ENCODE results near the gene TRAM2. TPM values are rescaled to one million over a fixed set of nuclear protein-coding genes. Genes with fewer than 3 reads are reported as not detected.

Gene TRAM2
- polyA plus RNA-seq, 2 donors: 1.0 to 1.8 TPM

DNA sequence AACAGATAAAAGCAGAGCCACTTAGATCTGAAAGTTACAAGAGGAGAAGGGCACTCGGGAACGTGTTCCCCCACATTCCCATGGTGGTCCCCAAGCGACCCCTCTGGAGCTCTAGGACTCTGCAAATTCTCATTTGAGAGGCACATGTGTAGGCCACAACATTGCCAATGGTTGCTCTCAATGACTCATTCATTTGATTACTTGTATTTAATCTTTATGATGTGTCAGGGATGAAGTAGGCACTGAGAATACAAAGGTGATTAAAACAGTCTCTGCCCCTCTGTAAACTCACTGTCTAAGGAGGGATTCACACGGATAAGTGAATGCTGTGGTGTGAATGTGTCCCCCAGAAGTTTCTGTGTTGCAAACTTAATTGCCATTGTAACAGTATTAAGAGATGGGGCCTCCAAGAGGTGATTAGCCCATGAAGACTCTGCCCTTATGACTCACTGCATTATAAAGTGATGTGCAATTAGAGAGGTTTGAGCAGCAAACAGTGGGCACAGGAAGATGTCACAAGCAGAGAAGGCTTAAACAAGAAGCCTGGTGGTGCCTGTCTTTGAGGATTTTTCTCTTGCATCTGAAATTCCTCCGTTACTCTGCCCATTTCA lies 34.0 kb upstream of the TRAM2 start:
- H3K4me1 ChIP-seq (ENCODE audit: control insufficient read depth in 2 of 2, insufficient read depth in 2 of 2, low read length in 1 of 2): peaks cover 0 to 3% of the 10 kb centered on the region in 2 donors
- peaks cover 0 to 2% of the 10 kb centered on the region in 2 donors for H3K27me3 ChIP-seq (ENCODE audit: control insufficient read depth in 1 of 2, insufficient read depth in 2 of 2, low read length in 2 of 2)
- H3K4me3 ChIP-seq (ENCODE audit: low read depth in 1 of 2, low read length in 2 of 2): no peak overlapping the region
- H3K9me3 ChIP-seq (ENCODE audit: control insufficient read depth in 2 of 2, insufficient read depth in 1 of 2, low read depth in 1 of 2, low read length in 1 of 2): no peaks in the 10 kb centered on the region
- H3K36me3 ChIP-seq (ENCODE audit: control insufficient read depth in 2 of 2, insufficient read depth in 2 of 2, low read length in 1 of 2): no peaks in the 10 kb centered on the region
- no peak overlapping the region for H3K27ac ChIP-seq (ENCODE audit: low read depth in 2 of 2, low read length in 1 of 2)
- 72 to 82% methylated on average over 5 of the region's 5 CpGs for WGBS, 2 donors

DNA sequence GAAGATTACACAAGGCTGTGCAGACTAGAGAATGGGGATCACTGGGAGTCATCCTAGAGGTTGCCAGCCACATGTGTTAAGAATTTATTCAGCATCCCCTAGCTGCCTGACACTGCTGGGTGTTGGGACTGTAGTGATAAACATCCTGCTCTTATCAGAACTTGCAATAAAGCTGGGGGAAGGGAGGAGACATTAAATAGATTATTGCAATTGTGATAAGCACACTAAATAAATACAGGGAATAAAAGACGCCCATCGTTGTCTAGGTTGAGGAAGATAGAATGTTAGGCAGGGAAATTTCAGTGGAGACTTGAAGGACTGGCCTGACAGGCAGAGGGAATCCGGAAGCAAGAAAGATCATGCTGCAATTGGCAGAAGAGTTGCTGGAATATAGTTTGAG lies 33.2 kb upstream of the TRAM2 start:
- no peaks in the 10 kb centered on the region for H3K36me3 ChIP-seq (ENCODE audit: control insufficient read depth in 2 of 2, insufficient read depth in 2 of 2, low read length in 1 of 2)
- WGBS, 2 donors: 54 to 66% methylated on average over 3 of the region's 3 CpGs
- H3K27ac ChIP-seq (ENCODE audit: low read depth in 2 of 2, low read length in 1 of 2): no peak overlapping the region
- peaks cover 0 to 2% of the 10 kb centered on the region in 2 donors for H3K27me3 ChIP-seq (ENCODE audit: control insufficient read depth in 1 of 2, insufficient read depth in 2 of 2, low read length in 2 of 2)
- peaks cover 0 to 3% of the 10 kb centered on the region in 2 donors for H3K4me1 ChIP-seq (ENCODE audit: control insufficient read depth in 2 of 2, insufficient read depth in 2 of 2, low read length in 1 of 2)
- no peaks in the 10 kb centered on the region for H3K9me3 ChIP-seq (ENCODE audit: control insufficient read depth in 2 of 2, insufficient read depth in 1 of 2, low read depth in 1 of 2, low read length in 1 of 2)
- H3K4me3 ChIP-seq (ENCODE audit: low read depth in 1 of 2, low read length in 2 of 2): no peak overlapping the region

DNA sequence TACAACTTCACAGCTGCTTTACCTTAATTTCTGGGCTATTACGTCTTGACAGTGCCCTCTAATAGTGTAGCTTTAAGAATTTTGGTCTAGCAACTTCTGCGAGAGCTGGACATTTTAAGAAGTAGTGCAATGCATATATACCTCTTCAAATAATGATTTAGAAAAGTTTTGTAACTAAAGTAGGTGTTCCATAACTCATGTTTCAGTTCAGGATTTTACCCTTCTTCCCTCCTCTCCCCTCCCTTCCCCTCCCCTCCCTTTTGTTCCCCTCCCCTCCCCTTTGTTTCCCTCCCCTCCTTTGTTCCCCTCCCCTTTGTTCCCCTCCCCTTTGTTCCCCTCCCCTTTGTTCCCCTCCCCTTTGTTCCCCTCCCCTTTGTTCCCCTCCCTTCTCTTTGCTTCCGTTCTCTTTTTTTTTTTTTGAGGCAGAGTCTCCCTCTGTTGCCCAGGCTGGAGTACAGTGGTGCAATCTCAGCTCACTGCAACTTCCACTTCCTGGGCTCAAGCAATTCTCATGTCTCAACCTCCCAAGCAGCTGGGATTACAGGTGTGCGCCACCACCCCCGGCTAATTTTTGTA lies 28.8 kb upstream of the TRAM2 start:
- no peak overlapping the region for H3K4me3 ChIP-seq (ENCODE audit: low read depth in 1 of 2, low read length in 2 of 2)
- H3K36me3 ChIP-seq (ENCODE audit: control insufficient read depth in 2 of 2, insufficient read depth in 2 of 2, low read length in 1 of 2): no peaks in the 10 kb centered on the region
- WGBS, 2 donors: 89% methylated on average over 5 of the region's 5 CpGs
- H3K27me3 ChIP-seq (ENCODE audit: control insufficient read depth in 1 of 2, insufficient read depth in 2 of 2, low read length in 2 of 2): peaks cover 0 to 2% of the 10 kb centered on the region in 2 donors
- H3K27ac ChIP-seq (ENCODE audit: low read depth in 2 of 2, low read length in 1 of 2): no peak overlapping the region
- H3K9me3 ChIP-seq (ENCODE audit: control insufficient read depth in 2 of 2, insufficient read depth in 1 of 2, low read depth in 1 of 2, low read length in 1 of 2): no peaks in the 10 kb centered on the region
- peaks cover 0 to 3% of the 10 kb centered on the region in 2 donors for H3K4me1 ChIP-seq (ENCODE audit: control insufficient read depth in 2 of 2, insufficient read depth in 2 of 2, low read length in 1 of 2)

DNA sequence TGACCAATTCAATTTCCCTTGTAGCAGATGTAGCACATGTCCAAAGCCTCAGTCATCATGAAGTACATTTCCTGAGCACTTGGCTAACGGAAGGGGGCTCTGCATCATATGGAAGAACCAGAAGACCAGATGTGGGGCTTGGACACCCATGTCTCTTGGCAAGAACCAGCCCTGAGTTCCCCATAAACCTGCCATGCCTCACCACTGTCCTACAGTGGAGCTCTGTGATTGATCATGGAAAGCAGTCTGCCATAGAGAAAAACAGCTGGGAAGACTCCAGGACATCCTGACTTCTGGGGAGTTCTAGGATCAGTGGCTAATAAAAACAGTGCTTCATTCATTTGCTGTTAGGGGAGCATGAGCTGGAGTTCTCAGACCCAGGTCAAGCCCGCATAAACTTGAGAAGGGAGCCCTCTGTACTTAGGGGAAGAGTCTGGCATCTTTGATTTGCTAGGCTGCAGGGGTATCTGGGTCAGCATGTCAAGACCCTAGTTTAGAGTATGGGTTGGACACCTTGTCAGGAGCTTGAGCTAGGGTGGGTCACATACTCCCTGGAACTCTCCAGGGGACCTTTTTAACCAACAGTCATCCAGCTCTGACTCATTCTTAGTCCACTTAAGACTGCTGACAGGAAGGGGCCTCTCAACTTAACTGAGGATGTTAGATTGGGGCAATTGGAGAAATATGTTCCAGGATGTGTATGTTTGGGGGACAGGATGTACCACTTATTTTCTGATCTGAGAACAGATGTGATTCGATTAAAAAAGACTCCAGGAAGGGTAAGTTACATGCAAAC lies 26.3 kb upstream of the TRAM2 start:
- Histone ChIP-seq H3K4me1 (ENCODE audit: control insufficient read depth in 2 of 2, insufficient read depth in 2 of 2, low read length in 1 of 2) (no peaks in the 10 kb centered on the region), H3K36me3 (ENCODE audit: control insufficient read depth in 2 of 2, insufficient read depth in 2 of 2, low read length in 1 of 2) (no peaks in the 10 kb centered on the region), H3K27ac (ENCODE audit: low read depth in 2 of 2, low read length in 1 of 2) (no peak overlapping the region), H3K4me3 (ENCODE audit: low read depth in 1 of 2, low read length in 2 of 2) (no peak overlapping the region), H3K27me3 (ENCODE audit: control insufficient read depth in 1 of 2, insufficient read depth in 2 of 2, low read length in 2 of 2) (peaks cover 0 to 2% of the 10 kb centered on the region in 2 donors), H3K9me3 (ENCODE audit: control insufficient read depth in 2 of 2, insufficient read depth in 1 of 2, low read depth in 1 of 2, low read length in 1 of 2) (no peaks in the 10 kb centered on the region)
- 74% methylated on average over 3 of the region's 3 CpGs for WGBS, 2 donors

DNA sequence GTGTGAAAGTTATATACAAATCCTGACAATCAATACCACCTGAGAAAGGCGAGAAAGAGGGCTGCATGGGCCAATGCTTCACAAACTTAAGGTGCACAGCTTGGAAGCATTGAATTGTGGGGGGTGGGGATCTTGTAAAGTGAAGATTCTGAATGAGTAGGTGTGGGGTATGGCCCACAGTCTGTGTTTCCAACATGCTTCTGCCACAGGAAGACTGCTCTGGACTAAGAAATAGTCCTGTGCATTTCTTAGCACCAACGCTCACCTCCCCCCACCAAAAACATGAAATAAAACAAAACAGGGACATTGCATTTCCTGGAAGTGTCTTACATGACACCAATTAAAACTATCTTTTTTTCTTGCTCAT lies 21.9 kb upstream of the TRAM2 start:
- H3K4me3 ChIP-seq (ENCODE audit: low read depth in 1 of 2, low read length in 2 of 2): no peak overlapping the region
- H3K27me3 ChIP-seq (ENCODE audit: control insufficient read depth in 1 of 2, insufficient read depth in 2 of 2, low read length in 2 of 2): no peaks in the 10 kb centered on the region
- H3K36me3 ChIP-seq (ENCODE audit: control insufficient read depth in 2 of 2, insufficient read depth in 2 of 2, low read length in 1 of 2): no peaks in the 10 kb centered on the region
- H3K27ac ChIP-seq (ENCODE audit: low read depth in 2 of 2, low read length in 1 of 2): no peak overlapping the region
- no peaks in the 10 kb centered on the region for H3K9me3 ChIP-seq (ENCODE audit: control insufficient read depth in 2 of 2, insufficient read depth in 1 of 2, low read depth in 1 of 2, low read length in 1 of 2)
- no peaks in the 10 kb centered on the region for H3K4me1 ChIP-seq (ENCODE audit: control insufficient read depth in 2 of 2, insufficient read depth in 2 of 2, low read length in 1 of 2)
- WGBS, 2 donors: 92 to 93% methylated on average over 2 of the region's 2 CpGs

DNA sequence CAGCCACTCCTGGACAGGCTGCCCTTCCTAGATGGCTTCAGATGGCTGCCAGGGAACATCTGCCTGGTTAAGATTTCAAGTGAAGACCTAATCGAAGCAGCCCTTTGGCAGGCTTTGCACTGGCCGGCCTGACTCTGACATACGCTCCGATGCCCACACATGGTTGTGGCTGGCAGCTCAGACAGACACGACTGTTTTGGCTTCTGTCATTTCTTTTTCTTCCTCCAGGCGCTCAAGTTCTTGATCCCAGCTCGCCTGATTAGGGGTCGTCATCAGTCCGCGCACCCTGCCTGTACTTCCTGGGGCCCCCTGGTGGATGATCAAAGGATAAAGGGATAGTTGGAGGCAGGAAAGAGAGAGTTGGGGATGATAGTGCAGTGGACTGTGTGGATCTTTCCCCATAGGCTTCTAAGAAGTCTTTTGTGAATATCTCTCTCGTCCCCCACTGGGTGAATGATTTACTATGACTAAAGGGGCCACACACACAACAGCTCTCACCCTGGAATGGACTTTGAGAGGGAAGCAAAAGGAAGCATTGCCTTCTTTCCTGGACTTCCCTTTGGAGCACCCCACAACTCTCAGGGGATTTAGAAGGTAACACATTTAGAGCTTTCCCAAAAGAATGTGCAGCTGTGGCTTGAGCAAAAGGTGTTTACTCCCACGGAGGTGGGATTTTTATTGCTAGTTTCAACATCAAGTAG lies 21.4 kb upstream of the TRAM2 start:
- H3K27ac ChIP-seq (ENCODE audit: low read depth in 2 of 2, low read length in 1 of 2): no peak overlapping the region

GRCh38 chr6:52597738-52598122 lies 20.9 kb upstream of the TRAM2 start:
- Histone ChIP-seq H3K36me3 (ENCODE audit: control insufficient read depth in 2 of 2, insufficient read depth in 2 of 2, low read length in 1 of 2) (no peaks in the 10 kb centered on the region), H3K9me3 (ENCODE audit: control insufficient read depth in 2 of 2, insufficient read depth in 1 of 2, low read depth in 1 of 2, low read length in 1 of 2) (no peaks in the 10 kb centered on the region), H3K27me3 (ENCODE audit: control insufficient read depth in 1 of 2, insufficient read depth in 2 of 2, low read length in 2 of 2) (no peaks in the 10 kb centered on the region), H3K27ac (ENCODE audit: low read depth in 2 of 2, low read length in 1 of 2) (peak overlapping the region in 1 of 2 donors; percentile 56), H3K4me3 (ENCODE audit: low read depth in 1 of 2, low read length in 2 of 2) (no peak overlapping the region), H3K4me1 (ENCODE audit: control insufficient read depth in 2 of 2, insufficient read depth in 2 of 2, low read length in 1 of 2) (no peaks in the 10 kb centered on the region)

More for the DNA sequence above, 21.4 kb upstream of the TRAM2 start:
- Histone ChIP-seq H3K9me3 (ENCODE audit: control insufficient read depth in 2 of 2, insufficient read depth in 1 of 2, low read depth in 1 of 2, low read length in 1 of 2) (no peaks in the 10 kb centered on the region), H3K36me3 (ENCODE audit: control insufficient read depth in 2 of 2, insufficient read depth in 2 of 2, low read length in 1 of 2) (no peaks in the 10 kb centered on the region), H3K27me3 (ENCODE audit: control insufficient read depth in 1 of 2, insufficient read depth in 2 of 2, low read length in 2 of 2) (no peaks in the 10 kb centered on the region), H3K4me3 (ENCODE audit: low read depth in 1 of 2, low read length in 2 of 2) (no peak overlapping the region), H3K4me1 (ENCODE audit: control insufficient read depth in 2 of 2, insufficient read depth in 2 of 2, low read length in 1 of 2) (no peaks in the 10 kb centered on the region)
- WGBS, 2 donors: 29 to 31% methylated on average over 12 of the region's 12 CpGs

DNA sequence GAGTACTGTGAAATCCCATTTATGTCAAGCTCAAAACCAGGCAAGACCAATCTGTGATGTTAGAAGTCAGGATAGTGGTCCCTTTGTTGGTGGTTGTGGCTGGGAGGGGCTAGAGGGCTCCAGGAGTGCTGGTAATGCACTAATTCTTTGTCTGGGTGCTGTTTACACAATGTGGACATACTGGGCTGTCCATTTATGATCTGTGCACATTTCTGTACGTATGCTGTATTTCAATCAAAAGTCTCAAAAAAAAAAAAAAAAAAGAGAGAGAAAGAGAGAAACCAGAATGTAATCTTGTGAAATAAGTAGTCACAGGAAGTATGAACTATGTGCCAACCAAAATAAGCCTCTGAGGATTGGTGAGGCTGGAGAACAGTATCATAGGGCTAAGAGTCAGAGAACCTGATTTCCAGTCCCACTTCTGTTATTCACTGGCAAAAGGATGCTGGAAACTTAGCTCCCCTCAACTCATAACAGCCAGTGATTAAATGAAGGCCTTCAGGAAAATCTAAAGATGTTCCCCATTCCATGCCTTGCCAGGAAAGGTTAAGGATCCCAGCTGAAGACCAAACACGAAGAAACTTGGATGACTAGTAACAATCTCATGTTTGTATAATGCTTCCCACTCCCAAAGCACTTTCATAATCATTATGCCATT lies 19.6 kb upstream of the TRAM2 start:
- H3K27me3 ChIP-seq (ENCODE audit: control insufficient read depth in 1 of 2, insufficient read depth in 2 of 2, low read length in 2 of 2): no peaks in the 10 kb centered on the region
- H3K36me3 ChIP-seq (ENCODE audit: control insufficient read depth in 2 of 2, insufficient read depth in 2 of 2, low read length in 1 of 2): no peaks in the 10 kb centered on the region
- no peaks in the 10 kb centered on the region for H3K9me3 ChIP-seq (ENCODE audit: control insufficient read depth in 2 of 2, insufficient read depth in 1 of 2, low read depth in 1 of 2, low read length in 1 of 2)
- H3K4me3 ChIP-seq (ENCODE audit: low read depth in 1 of 2, low read length in 2 of 2): no peak overlapping the region
- no peak overlapping the region for H3K27ac ChIP-seq (ENCODE audit: low read depth in 2 of 2, low read length in 1 of 2)
- H3K4me1 ChIP-seq (ENCODE audit: control insufficient read depth in 2 of 2, insufficient read depth in 2 of 2, low read length in 1 of 2): no peaks in the 10 kb centered on the region
- WGBS, 2 donors: 51 to 59% methylated on average over 2 of the region's 2 CpGs

DNA sequence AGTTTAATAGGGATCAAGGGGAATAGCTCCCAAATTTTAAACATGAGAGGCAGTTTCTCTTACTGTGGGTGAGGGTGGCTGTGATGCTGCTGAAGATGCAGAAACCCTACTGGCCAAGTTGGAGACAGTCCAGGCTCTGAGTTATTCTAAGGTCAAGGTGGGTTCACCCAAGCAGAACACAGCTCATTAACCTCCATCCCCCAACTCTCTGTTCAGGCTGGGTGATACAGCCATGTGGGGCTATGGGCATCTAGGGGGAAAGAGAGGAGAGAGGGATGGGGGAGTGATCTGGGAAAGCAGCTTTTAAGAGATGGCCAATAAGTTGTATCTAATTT lies 18.9 kb upstream of the TRAM2 start:
- peak overlapping the region; percentile 63 to 70 for H3K27ac ChIP-seq (ENCODE audit: low read depth in 2 of 2, low read length in 1 of 2)
- no peaks in the 10 kb centered on the region for H3K4me1 ChIP-seq (ENCODE audit: control insufficient read depth in 2 of 2, insufficient read depth in 2 of 2, low read length in 1 of 2)

More for the DNA sequence above, 18.9 kb upstream of the TRAM2 start:
- no peaks in the 10 kb centered on the region for H3K27me3 ChIP-seq (ENCODE audit: control insufficient read depth in 1 of 2, insufficient read depth in 2 of 2, low read length in 2 of 2)
- H3K9me3 ChIP-seq (ENCODE audit: control insufficient read depth in 2 of 2, insufficient read depth in 1 of 2, low read depth in 1 of 2, low read length in 1 of 2): no peaks in the 10 kb centered on the region
- no peaks in the 10 kb centered on the region for H3K36me3 ChIP-seq (ENCODE audit: control insufficient read depth in 2 of 2, insufficient read depth in 2 of 2, low read length in 1 of 2)
- H3K4me3 ChIP-seq (ENCODE audit: low read depth in 1 of 2, low read length in 2 of 2): no peak overlapping the region
